Activated CD8-positive, alpha-beta T cell treated with anti-CD3 and anti-CD28 coated beads for 36 hours (primary cell): ENCODE data around the gene SPATA13. TPM values are rescaled to one million over a fixed set of nuclear protein-coding genes. Genes with fewer than 3 reads are reported as not detected.

Experiments
- ATAC-seq: fragments of 200-7000 bp; cut with Tn5 transposase; one replicate; pipeline ENCODE4 v1.10.0; 2021; ENCODE audit warnings: mild to moderate bottlenecking, moderate library complexity
- CTCF ChIA-PET: fragments of 350-600 bp; sonication (Branson Sonifier 250); formaldehyde crosslinking; loops from one replicate; lab custom pipeline; 2021; ENCODE audit warnings: antibody characterized with exemption; lab: Charles Lee
- POLR2A ChIA-PET: fragments of 350-600 bp; sonication (Branson Sonifier 250); formaldehyde crosslinking; loops from one replicate; lab custom pipeline; 2021; ENCODE audit warnings: antibody characterized with exemption; lab: Charles Lee
- DNase-seq: peaks from one replicate; pipeline ENCODE4 v3.0.0-alpha.2; 2020
- H3K27ac Mint-ChIP-seq: one replicate; pipeline ENCODE4 v1.8.0; 2021; ENCODE audit warnings: mild to moderate bottlenecking, mixed read lengths
- H3K27me3 Mint-ChIP-seq: one replicate; pipeline ENCODE4 v1.8.0; 2021; ENCODE audit warnings: mixed read lengths
- H3K36me3 Mint-ChIP-seq: one replicate; pipeline ENCODE4 v1.8.0; 2021; ENCODE audit warnings: low read depth, mixed read lengths
- H3K4me1 Mint-ChIP-seq: one replicate; pipeline ENCODE4 v1.8.0; 2021; ENCODE audit warnings: low read depth, mixed read lengths
- H3K4me3 Mint-ChIP-seq: one replicate; pipeline ENCODE4 v1.8.0; 2021; ENCODE audit warnings: mild to moderate bottlenecking, moderate library complexity, mixed read lengths
- H3K9me3 Mint-ChIP-seq: one replicate; pipeline ENCODE4 v1.8.0; 2021; ENCODE audit warnings: mixed read lengths
- intact Hi-C: fragments of 100-400 bp; cut with micrococcal nuclease; formaldehyde crosslinking; loops from one replicate; pipeline ENCODE4 v1.10.0; 2022
- total RNA-seq, 2 experiments: library from RNA; stranded (reverse); gene quantifications; one replicate each; pipeline ENCODE4 v1.2.3, GENCODE V29; 2021
- TF ChIP-seq, protein P1 (sequence below): fragments of 200-600 bp; IDR thresholded peaks from one replicate; pipeline ENCODE4 v1.8.0; 2022; ENCODE audit warnings: antibody characterized with exemption, mild to moderate bottlenecking

Gene SPATA13
- total RNA-seq, 2 experiments from 2014 or later = 47.0 to 47.4 TPM

DNA sequence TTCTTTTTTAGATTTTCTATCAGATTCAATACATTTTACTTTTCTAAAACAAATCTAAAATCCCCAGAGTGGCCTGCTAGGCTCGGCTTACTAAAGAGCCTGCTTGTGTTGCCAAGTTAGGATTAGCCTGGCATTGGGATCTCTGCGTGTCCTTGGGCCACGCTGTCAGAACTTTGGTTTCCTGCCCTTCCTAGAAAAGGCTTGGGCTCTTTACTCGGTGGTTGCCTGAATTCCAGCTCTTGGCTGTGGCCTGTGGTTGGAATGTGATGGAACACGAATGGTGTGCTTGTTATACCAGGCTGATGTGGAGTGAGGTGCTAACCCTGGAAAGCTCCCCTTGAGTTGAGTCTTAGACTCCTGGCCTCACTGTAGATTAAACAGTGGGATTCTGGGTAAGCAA lies 8.5 kb downstream of the SPATA13 start:
- TF ChIP-seq, protein P1, sequence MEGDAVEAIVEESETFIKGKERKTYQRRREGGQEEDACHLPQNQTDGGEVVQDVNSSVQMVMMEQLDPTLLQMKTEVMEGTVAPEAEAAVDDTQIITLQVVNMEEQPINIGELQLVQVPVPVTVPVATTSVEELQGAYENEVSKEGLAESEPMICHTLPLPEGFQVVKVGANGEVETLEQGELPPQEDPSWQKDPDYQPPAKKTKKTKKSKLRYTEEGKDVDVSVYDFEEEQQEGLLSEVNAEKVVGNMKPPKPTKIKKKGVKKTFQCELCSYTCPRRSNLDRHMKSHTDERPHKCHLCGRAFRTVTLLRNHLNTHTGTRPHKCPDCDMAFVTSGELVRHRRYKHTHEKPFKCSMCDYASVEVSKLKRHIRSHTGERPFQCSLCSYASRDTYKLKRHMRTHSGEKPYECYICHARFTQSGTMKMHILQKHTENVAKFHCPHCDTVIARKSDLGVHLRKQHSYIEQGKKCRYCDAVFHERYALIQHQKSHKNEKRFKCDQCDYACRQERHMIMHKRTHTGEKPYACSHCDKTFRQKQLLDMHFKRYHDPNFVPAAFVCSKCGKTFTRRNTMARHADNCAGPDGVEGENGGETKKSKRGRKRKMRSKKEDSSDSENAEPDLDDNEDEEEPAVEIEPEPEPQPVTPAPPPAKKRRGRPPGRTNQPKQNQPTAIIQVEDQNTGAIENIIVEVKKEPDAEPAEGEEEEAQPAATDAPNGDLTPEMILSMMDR = no peak
- Mint-ChIP-seq H3K9me3 (no peaks in the 10 kb centered on the region), H3K4me1 (peaks cover 56% of the 10 kb centered on the region), H3K36me3 (peaks cover 60% of the 10 kb centered on the region), H3K27me3 (no peaks in the 10 kb centered on the region), H3K4me3 (no peak overlapping the region), H3K27ac (peak overlapping the region; percentile 74)
- DNase-seq (no peak), ATAC-seq (no peak)
- POLR2A ChIA-PET = interaction anchor here (0.7 to 2.7 kb wide), 5 partner anchors 8 to 14 kb away, joined by 3 to 11 read pairs (median 3); no protein-coding TSS in a partner anchor
- CTCF ChIA-PET = interaction anchor here (0.7 to 1.1 kb wide), 3 partner anchors 19 to 60 kb away, joined by 3 to 4 read pairs (median 3); no protein-coding TSS in a partner anchor
- intact Hi-C loops = no loop called here

DNA sequence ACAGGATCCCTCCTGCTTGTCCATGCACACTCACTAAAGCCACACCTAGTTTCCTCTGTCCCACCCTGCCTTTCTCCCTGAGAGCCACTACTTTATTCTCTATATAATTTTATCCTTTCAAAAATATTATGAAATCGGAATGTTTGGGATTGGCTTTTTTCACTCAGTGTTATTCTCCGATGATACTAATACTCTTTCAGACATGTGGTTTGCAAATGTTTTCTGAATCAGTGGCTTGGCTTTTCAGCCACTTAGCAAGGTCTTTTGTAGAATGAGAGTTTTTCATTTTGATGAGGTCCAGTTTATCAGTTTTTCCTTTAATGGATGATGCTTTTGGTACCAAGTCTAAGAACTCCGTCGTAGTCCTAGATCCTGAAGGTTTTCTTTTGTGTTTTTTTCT lies 11.6 kb downstream of the SPATA13 start:
- no peaks in the 10 kb centered on the region for H3K9me3 Mint-ChIP-seq
- no peak overlapping the region for H3K27ac Mint-ChIP-seq
- no peak for ATAC-seq
- no peak overlapping the region for H3K4me3 Mint-ChIP-seq
- peaks cover 44% of the 10 kb centered on the region for H3K36me3 Mint-ChIP-seq
- intact Hi-C loops = loop anchor here (5.0 kb wide), 1 partner anchor 45 kb away; no protein-coding TSS in a partner anchor
- DNase-seq = no peak
- H3K4me1 Mint-ChIP-seq = peaks cover 64% of the 10 kb centered on the region
- CTCF ChIA-PET = no interaction called here
- POLR2A ChIA-PET = no interaction called here
- no peaks in the 10 kb centered on the region for H3K27me3 Mint-ChIP-seq
- TF ChIP-seq, protein P1 = no peak

DNA sequence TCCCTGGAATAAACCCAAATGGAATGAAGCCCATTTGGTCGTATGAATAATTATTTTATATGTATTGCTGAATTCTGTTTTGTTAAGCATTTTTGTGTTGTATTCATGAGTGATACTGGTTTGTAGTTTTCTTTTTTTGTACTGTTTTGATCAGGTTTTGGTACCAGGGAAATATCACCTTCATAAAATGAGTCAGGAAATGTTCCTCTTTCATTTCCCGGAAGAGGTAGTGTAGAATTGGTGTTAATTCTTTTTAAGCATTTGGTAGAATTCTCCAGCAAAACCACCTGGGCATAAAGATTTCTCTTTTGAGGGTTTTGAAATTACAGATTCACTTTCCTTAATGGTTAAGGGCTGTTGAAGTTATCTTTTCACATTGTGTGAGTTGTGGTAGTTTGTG lies 13.3 kb downstream of the SPATA13 start:
- ChIA-PET CTCF (interaction anchor here (1.0 kb wide), 1 partner anchor 14 kb away, joined by 3 read pairs; no protein-coding TSS in a partner anchor), POLR2A (interaction anchor here (0.8 to 1.4 kb wide), 3 partner anchors 9 to 166 kb away, joined by 3 to 4 read pairs (median 4); no protein-coding TSS in a partner anchor)
- H3K27me3 Mint-ChIP-seq = no peaks in the 10 kb centered on the region
- H3K4me3 Mint-ChIP-seq = peak overlapping the region; percentile 10
- H3K9me3 Mint-ChIP-seq = no peaks in the 10 kb centered on the region
- intact Hi-C loops = loop anchor here (5.0 kb wide), 1 partner anchor 44 kb away; no protein-coding TSS in a partner anchor
- H3K36me3 Mint-ChIP-seq = peaks cover 34% of the 10 kb centered on the region
- ATAC-seq (peak; percentile 50), DNase-seq (no peak)
- peak overlapping the region; percentile 78 for H3K27ac Mint-ChIP-seq
- peaks cover 61% of the 10 kb centered on the region for H3K4me1 Mint-ChIP-seq
- TF ChIP-seq, protein P1 = no peak

DNA sequence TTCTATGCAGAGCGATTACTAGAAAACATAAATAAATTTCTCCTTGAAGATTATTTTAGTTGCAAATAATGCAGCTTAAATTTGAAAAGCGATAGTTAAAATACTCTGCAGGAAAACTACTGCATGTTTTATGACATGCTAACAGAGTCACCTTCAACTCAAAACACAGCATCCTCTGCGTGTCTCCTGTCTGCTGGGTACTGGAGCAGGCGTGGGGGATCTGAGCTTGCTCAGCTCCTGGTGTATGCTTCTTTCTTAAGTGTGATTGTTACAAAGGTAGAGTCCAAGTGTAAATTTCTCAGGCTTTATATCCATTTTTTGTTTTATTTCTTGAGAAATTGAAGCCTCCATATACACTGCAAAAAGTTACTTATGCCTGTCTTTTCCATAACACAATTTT lies 15.3 kb downstream of the SPATA13 start:
- intact Hi-C loops = no loop called here

More for the DNA sequence above, 15.3 kb downstream of the SPATA13 start:
- ChIA-PET CTCF (interaction anchor here (1.2 to 2.2 kb wide), 3 partner anchors 11 to 122 kb away, joined by 3 to 10 read pairs (median 3); no protein-coding TSS in a partner anchor), POLR2A (interaction anchor here (0.6 to 1.7 kb wide), 3 partner anchors 12 to 28 kb away, joined by 3 to 6 read pairs (median 4); partner anchors contain the start of gene SPATA13)
- peaks cover 7% of the 10 kb centered on the region for H3K9me3 Mint-ChIP-seq
- TF ChIP-seq, protein P1 = no peak
- H3K4me1 Mint-ChIP-seq = peaks cover 63% of the 10 kb centered on the region
- no peak for DNase-seq
- no peaks in the 10 kb centered on the region for H3K27me3 Mint-ChIP-seq
- H3K36me3 Mint-ChIP-seq = peaks cover 32% of the 10 kb centered on the region
- H3K4me3 Mint-ChIP-seq = no peak overlapping the region
- H3K27ac Mint-ChIP-seq = no peak overlapping the region
- ATAC-seq = no peak
